Calu3 (cell line): ENCODE data around the gene TTC16. TPM values are rescaled to one million over a fixed set of nuclear protein-coding genes. Genes with fewer than 3 reads are reported as not detected.

Experiments
- BruUV-seq: library from RNA; stranded (reverse); fragments of 400-500 nt; replicated peaks from 2 replicates; lab custom pipeline; 2021; lab: Mats Ljungman, UMichigan
- CTCF ChIA-PET: fragments of 300-600 bp; sonication (Branson Sonifier 250); formaldehyde crosslinking; loops from one replicate; lab custom pipeline; 2022; ENCODE audit warnings: antibody characterized with exemption; lab: Charles Lee
- DNase-seq: peaks from one replicate; pipeline ENCODE4 v3.0.0; 2022
- H3K27ac Mint-ChIP-seq: one replicate; pipeline ENCODE4 v1.8.0; 2022; ENCODE audit warnings: mixed read lengths; ENCODE audit not compliant: unreplicated experiment
- H3K27me3 Mint-ChIP-seq: one replicate; pipeline ENCODE4 v1.8.0; 2022; ENCODE audit warnings: mixed read lengths; ENCODE audit not compliant: unreplicated experiment
- H3K36me3 Mint-ChIP-seq: one replicate; pipeline ENCODE4 v1.8.0; 2022; ENCODE audit warnings: mild to moderate bottlenecking, moderate library complexity, mixed read lengths; ENCODE audit not compliant: insufficient read depth, unreplicated experiment
- H3K4me1 Mint-ChIP-seq: one replicate; pipeline ENCODE4 v1.8.0; 2022; ENCODE audit warnings: mild to moderate bottlenecking, low read depth, mixed read lengths; ENCODE audit not compliant: unreplicated experiment
- H3K4me3 Mint-ChIP-seq: one replicate; pipeline ENCODE4 v1.8.0; 2022; ENCODE audit warnings: mild to moderate bottlenecking, low read depth, moderate library complexity, mixed read lengths; ENCODE audit not compliant: unreplicated experiment
- H3K9me3 Mint-ChIP-seq: one replicate; pipeline ENCODE4 v1.8.0; 2022; ENCODE audit warnings: low read depth, mixed read lengths; ENCODE audit not compliant: unreplicated experiment
- CTCF ChIP-seq: fragments of 200-600 bp; IDR thresholded peaks from one replicate; pipeline ENCODE4 v1.8.0; 2022; ENCODE audit warnings: antibody characterized with exemption; ENCODE audit not compliant: unreplicated experiment
- intact Hi-C: fragments of 100-400 bp; cut with micrococcal nuclease; formaldehyde crosslinking; loops from one replicate; pipeline ENCODE4 v1.10.0; 2022; ENCODE audit not compliant: unreplicated experiment
- total RNA-seq: library from RNA; stranded (reverse); gene quantifications from 2 replicates; pipeline ENCODE4 v1.2.3, GENCODE V29; 2022

TTC16 gene
- total RNA-seq, 1 experiment from 2014 or later, result not detected

GRCh38 chr9:127733614-127734013, 17.7 kb downstream of the TTC16 start:
- Mint-ChIP-seq H3K4me1 (no peaks in the 10 kb centered on the region), H3K9me3 (no peaks in the 10 kb centered on the region), H3K36me3 (peaks cover 6% of the 10 kb centered on the region), H3K4me3 (no peak overlapping the region), H3K27me3 (peaks cover 29% of the 10 kb centered on the region), H3K27ac (no peak overlapping the region)
- BruUV-seq, result no TSS peak
- CTCF ChIA-PET, result interaction anchor here (0.6 kb wide), 1 partner anchor 14 kb away, joined by 4 read pairs; no protein-coding TSS in a partner anchor
- no peak for TF ChIP-seq CTCF
- intact Hi-C loops, result loop anchor here (5.0 kb wide), 1 partner anchor 141 kb away; no protein-coding TSS in a partner anchor
- no peak for DNase-seq

- no peak for TF ChIP-seq CTCF
- Mint-ChIP-seq H3K4me1 (no peaks in the 10 kb centered on the region), H3K27me3 (peaks cover 36% of the 10 kb centered on the region), H3K27ac (no peak overlapping the region), H3K36me3 (peaks cover 6% of the 10 kb centered on the region), H3K9me3 (no peaks in the 10 kb centered on the region), H3K4me3 (peak overlapping the region; percentile 67)
- CTCF ChIA-PET, result interaction anchor here (0.8 to 1.6 kb wide), 18 partner anchors 9 to 189 kb away, joined by 3 to 21 read pairs (median 5); partner anchors contain the start of genes CDK9, CFAP157, PTRH1 and ST6GALNAC4
- no peak for DNase-seq
- intact Hi-C loops, result loop anchor here (5.0 kb wide), 1 partner anchor 142 kb away; no protein-coding TSS in a partner anchor
- BruUV-seq, result TSS peak; percentile 57
Observed at GRCh38 chr9:127734247-127734746, 18.4 kb downstream of the TTC16 start.

- intact Hi-C loops, result loop anchor here (5.0 kb wide), 2 partner anchors 137 to 143 kb away; no protein-coding TSS in a partner anchor
- peak; percentile 95 for DNase-seq
- peaks cover 39% of the 10 kb centered on the region for H3K27me3 Mint-ChIP-seq
- H3K27ac Mint-ChIP-seq, result no peak within 1 kb of the TSS
- CTCF ChIA-PET, result interaction anchor here (0.8 to 1.6 kb wide), 21 partner anchors 9 to 232 kb away, joined by 3 to 21 read pairs (median 5); partner anchors contain the start of genes CDK9, CFAP157, PTRH1 and ST6GALNAC4
- no TSS peak for BruUV-seq
- peak; percentile 88 for TF ChIP-seq CTCF
- H3K36me3 Mint-ChIP-seq, result peaks cover 6% of the 10 kb centered on the region
- peak within 1 kb of the TSS; percentile 67 for H3K4me3 Mint-ChIP-seq
- no peaks in the 10 kb centered on the region for H3K9me3 Mint-ChIP-seq
- H3K4me1 Mint-ChIP-seq, result no peaks in the 10 kb centered on the region
Observed at GRCh38 chr9:127734747-127735529, 19.1 kb downstream of the TTC16 start, which contains the start of gene TOR2A. TSS of gene TOR2A (minus strand) at chr9:127735294. CDS start at chr9:127735270, 24 bp downstream.

GRCh38 chr9:127735530-127736185, 19.8 kb downstream of the TTC16 start:
- no peaks in the 10 kb centered on the region for H3K4me1 Mint-ChIP-seq
- BruUV-seq, result no TSS peak
- TF ChIP-seq CTCF, result no peak
- DNase-seq, result no peak
- H3K27me3 Mint-ChIP-seq, result peaks cover 39% of the 10 kb centered on the region
- CTCF ChIA-PET, result interaction anchor here (0.8 to 1.6 kb wide), 10 partner anchors 14 to 233 kb away, joined by 3 to 21 read pairs (median 6); partner anchors contain the start of gene CDK9
- intact Hi-C loops, result loop anchor here (5.0 kb wide), 1 partner anchor 137 kb away; no protein-coding TSS in a partner anchor
- H3K36me3 Mint-ChIP-seq, result peaks cover 6% of the 10 kb centered on the region
- no peak overlapping the region for H3K27ac Mint-ChIP-seq
- H3K4me3 Mint-ChIP-seq, result peak overlapping the region; percentile 67
- no peaks in the 10 kb centered on the region for H3K9me3 Mint-ChIP-seq
